ENCODE results near the gene ODC1.
A peak's percentile ranks its signal among the peaks of the same experiment; 100 is the strongest.
"Not testable (repeated sequence)": the region's sequence is repeated elsewhere in the genome, so short reads cannot be mapped to it uniquely, and the experiment has no call there.

The ODC1 gene

DNA sequence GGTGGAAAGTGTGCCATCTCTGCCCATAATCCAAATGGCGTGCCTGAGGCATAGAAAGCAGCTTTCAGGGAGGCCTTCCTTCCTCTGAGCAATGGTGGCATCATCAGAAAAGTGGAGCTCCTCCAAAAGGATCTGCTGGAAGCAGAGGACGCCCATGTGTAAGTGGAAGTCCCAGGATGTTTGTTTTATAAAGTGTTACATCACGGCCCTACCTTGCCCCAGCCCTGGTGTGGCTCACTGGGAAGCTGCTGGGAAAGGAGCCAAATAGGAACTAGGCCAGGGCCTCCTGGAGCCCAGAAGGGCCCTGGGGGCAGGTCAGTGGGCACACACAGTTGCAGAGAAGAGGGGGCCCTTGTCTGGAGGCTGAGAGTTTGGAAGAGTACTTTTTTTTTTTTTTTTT lies 4.2 kb upstream of the ODC1 start:
- no peak for DNase-seq

DNA sequence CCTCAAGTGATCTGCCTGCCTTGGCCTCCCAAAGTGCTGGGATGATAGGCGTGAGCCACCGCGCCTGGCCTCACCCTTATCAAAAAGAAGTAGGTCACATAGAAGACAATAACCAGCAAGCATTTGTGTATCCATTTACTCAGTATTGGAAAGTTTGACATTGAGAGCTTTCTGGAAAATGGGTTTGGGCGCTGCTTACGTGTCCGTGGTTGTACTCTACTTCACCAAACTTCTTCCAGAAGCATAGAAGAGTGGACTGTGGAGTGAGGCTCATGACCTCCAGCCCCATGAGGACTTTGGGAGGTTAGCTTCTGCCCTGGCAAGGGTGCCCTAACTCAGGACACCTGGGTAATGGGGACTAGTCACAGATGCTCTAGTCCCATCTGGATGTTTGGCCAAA lies 3.7 kb upstream of the ODC1 start:
- no peak for DNase-seq

- DNase-seq, result no peak
These were observed 1.9 kb upstream of the ODC1 start for GRCh38 chr2:10449838-10450691.

GRCh38 chr2:10449486-10449831 lies 1.3 kb upstream of the ODC1 start:
- DNase-seq, result no peak

DNA sequence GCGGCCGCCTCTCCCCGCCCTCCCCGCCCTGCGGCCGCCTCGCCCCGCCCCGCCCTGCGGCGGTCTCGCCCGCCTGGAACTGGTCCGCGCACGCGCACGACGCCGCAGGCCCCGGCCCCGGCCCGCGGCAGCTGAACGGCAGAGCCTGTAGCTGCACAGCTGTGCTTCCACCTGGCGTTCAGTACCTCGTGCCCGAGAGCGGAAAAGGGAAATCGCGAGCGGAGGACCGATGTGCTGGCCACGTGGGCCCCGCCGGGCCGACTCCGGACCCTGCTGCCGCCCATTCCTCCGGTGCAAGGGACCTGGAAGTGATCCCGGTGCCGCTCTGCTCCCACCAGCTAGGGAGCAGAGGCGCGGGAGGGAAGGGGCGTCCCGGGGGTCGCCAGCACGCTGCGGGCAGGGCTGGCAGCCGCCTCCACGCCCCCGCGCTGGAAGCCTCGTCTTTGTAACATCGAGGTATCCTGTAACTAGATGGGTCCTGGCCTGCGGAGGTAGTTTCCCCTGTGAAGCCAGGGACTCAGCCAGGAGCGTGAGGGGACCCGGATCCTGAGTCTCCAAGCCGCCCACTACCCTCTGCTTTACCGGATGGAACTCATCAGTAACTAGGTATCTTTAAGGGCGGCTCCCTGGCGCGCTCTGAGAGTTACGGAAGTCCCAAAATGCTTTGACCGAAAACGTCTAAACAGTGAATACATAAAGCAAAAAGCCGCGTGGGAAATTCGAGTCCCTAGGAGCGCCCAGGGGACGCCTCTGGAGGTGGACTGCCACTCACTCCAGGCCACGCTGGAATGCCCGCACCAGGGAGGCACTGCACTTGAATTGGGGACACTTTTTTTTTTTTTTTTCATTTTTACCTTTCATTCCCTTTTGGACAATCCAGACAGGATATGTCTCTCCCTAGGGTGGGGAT lies 704 bp upstream of the ODC1 start:
- peak; percentile 96 for DNase-seq

GRCh38 chr2:10447300-10447894 lies 730 bp downstream of the ODC1 start:
- DNase-seq, result no peak

- DNase-seq, result no peak
These were observed 1.5 kb downstream of the ODC1 start for GRCh38 chr2:10446631-10447030.

GRCh38 chr2:10444463-10444862 lies 3.7 kb downstream of the ODC1 start:
- no peak for DNase-seq

GRCh38 chr2:10442469-10443126 lies 5.5 kb downstream of the ODC1 start:
- DNase-seq, result not testable (repeated sequence)

DNA sequence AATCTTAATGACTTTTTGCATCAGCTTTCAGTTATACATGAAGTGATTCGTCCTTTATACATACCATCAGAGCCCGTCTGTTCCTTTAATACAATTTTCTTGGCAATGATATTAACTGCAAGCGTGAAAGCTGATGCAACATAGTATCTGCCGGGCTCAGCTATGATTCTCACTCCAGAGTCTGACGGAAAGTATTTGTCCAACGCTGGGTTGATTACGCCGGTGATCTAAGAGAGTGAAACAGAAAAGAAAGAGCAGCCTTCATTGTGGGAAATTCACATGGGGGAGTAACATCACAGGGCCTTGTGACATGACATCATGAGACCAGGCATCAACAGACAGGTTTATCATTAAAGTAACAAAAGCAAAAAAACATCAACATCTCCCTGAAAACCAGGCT lies 6.2 kb downstream of the ODC1 start:
- no peak for DNase-seq

GRCh38 chr2:10440736-10441135 lies 7.4 kb downstream of the ODC1 start:
- no peak for DNase-seq

DNA sequence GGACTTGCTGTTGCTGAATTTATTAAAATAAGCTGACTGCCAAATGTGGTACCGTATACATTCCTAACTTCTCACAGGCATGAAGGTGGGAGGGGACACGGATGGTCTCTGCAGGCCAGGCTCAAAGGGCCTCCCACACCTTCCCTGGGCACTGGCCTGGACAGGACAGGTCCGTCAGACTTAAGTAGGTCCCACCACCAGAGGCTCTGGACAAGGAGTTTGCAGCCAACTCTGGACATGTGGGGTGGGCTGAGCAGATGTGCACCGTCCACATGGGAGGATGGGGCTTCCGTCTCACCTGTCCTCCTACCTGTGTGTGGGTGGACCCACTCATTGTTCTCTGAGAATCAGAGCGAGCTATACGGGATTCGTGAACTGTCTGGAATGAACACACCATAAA lies 8.2 kb downstream of the ODC1 start:
- no peak for DNase-seq

DNA sequence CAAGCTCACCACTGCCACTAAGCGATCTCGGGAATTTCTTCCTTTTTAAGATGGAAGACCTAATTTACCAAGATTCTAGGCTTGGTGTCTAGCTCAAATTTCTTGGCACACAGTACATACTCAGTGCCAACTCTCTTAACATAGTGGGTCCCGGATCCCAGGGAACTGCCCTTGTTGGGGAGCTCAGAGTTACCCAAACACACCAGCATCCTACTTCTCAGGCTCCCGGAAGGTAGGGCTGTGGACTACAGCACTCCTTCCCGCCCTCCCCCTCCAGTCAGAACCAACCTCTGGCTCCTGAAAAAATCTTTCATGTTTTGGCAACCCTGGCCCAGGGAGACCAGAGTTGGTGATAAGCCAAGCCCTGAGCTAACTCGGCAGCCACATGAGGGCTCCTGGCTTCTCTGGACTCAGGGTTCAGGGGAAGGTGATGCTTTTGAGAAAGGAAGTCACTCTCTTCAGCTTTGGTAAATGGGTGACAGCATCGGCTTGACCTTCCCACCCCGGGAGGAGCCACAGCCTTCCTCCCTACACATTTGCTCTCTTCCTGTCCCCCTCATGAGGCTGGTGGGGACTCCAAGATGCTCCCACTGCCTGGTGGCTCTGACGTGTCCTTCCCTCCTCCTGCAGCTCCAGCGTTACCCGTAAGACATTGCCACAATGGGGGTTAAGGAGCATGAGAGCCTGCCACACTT lies 8.8 kb downstream of the ODC1 start:
- no peak for DNase-seq

DNA sequence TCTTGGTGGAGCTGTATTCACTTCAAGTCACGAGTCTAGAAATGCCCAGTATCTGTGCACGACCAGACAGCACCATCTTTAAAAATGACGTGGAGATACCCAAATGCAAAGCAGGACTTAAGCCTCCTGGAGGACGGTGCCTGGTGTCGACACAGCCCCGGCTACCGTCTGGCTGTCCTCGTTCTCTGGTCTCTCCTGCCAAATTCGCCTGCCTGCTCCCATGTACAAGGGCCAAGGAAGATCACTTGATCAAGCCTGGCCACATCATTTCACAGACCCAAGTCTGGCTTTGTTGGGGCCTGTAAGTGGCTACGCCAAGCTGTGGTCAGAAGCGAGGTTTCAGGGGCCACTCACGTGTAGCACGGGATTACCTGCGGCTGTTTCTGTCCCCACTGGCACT lies 9.4 kb downstream of the ODC1 start:
- no peak for DNase-seq

DNA sequence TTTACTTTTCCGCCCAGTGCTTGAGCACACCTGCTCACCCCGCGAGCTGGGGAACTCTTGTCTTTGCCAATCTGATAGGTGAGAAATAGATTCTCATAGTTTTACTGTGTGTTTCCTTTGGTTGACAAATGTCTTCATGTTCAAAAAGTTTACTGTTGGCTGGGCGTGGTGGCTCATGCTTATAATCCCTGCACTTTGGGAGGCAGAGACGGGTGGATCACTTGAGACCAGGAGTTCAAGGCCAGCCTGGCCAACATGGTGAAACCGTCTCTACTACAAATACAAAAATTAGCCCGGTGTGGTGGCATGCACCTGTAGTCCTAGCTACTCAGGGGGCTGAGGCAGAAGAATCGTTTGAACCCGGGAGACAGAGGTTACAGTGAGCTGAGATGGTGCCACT lies 10.3 kb downstream of the ODC1 start:
- DNase-seq, result no peak

GRCh38 chr2:10436583-10437110 lies 11.5 kb downstream of the ODC1 start:
- DNase-seq, result no peak

GRCh38 chr2:10435820-10436204 lies 12.3 kb downstream of the ODC1 start:
- DNase-seq, result no peak

DNA sequence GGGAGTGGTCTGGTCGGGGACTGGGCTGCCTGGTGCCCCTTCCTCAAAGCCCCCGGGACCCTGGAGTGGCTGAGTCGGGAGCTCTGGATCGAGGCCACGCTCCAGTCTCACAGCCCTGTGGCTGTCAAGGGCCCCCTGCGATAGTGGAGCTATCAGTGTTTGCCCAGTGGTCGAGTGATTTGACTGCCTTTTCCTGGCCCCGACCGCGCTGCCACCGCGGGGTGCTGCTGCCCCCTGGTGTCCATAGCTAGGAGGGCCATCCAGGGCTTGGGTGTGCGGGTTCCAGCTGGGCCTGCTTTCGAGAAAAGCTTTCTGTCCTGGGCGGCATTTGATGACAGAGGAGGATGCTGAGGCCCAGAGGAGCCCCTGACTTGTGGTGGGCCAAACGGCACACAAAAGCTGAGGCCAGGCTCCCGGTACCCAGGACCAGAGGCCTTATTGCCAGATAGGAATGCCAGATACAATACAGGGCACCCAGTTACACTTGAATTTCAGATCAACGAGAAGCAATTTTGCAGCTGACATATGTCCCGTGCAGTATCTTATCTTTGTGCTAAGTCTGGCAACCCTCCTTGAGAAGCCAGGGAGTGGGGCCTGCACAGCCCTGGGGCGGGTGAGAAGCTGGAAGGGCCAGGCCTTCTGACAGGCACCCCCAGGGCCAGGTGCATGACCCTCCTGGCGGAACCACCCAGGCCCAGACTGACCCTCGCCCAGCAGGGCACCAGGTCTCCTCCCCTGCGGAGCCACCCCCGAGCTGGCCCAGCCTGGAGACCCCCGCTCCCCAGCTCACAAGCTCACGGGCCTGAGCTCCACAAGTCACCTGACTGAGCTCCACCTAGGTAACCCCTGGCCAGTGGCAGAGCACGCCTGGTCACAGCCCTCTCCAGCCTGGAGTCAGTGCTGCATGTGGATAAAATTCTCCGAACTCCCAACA lies 13.0 kb downstream of the ODC1 start:
- DNase-seq, result peak; percentile 93

- no peak for DNase-seq
These were observed 13.9 kb downstream of the ODC1 start for GRCh38 chr2:10433947-10434885.
